Osteocyte (in vitro differentiated cells): ENCODE results near the gene NCK1. TPM values are rescaled to one million over a fixed set of nuclear protein-coding genes. Genes with fewer than 3 reads are reported as not detected.

Source experiments
- DNase-seq: peaks from one replicate; pipeline ENCODE4 v3.0.0; 2021; ENCODE audit warnings: mixed read lengths; ENCODE audit not compliant: unreplicated experiment; ENCODE audit errors: extremely low spot score
- H3K27ac Mint-ChIP-seq: one replicate; pipeline ENCODE4 v1.8.0; 2021; ENCODE audit warnings: mild to moderate bottlenecking, mixed read lengths; ENCODE audit not compliant: unreplicated experiment
- H3K27me3 Mint-ChIP-seq: one replicate; pipeline ENCODE4 v1.8.0; 2021; ENCODE audit warnings: mixed read lengths; ENCODE audit not compliant: unreplicated experiment
- H3K36me3 Mint-ChIP-seq: one replicate; pipeline ENCODE4 v1.8.0; 2021; ENCODE audit warnings: mixed read lengths; ENCODE audit not compliant: unreplicated experiment
- H3K4me1 Mint-ChIP-seq: one replicate; pipeline ENCODE4 v1.8.0; 2021; ENCODE audit warnings: mixed read lengths; ENCODE audit not compliant: unreplicated experiment
- H3K4me3 Mint-ChIP-seq: one replicate; pipeline ENCODE4 v1.8.0; 2021; ENCODE audit warnings: mild to moderate bottlenecking, moderate library complexity, mixed read lengths; ENCODE audit not compliant: unreplicated experiment
- H3K9me3 Mint-ChIP-seq: one replicate; pipeline ENCODE4 v1.8.0; 2021; ENCODE audit warnings: mixed read lengths; ENCODE audit not compliant: unreplicated experiment
- total RNA-seq: library from RNA; stranded (reverse); gene quantifications from 2 replicates; pipeline ENCODE4 v1.2.1, GENCODE V29; 2021
- TF ChIP-seq, protein P1 (sequence below): fragments of 200-600 bp; sonication (generic); IDR thresholded peaks from 2 replicates; pipeline ENCODE4 v1.5.0; 2021; ENCODE audit warnings: antibody characterized with exemption, mild to moderate bottlenecking, moderate library complexity

Gene NCK1
- total RNA-seq, 1 donor from 2014 or later: 38.6 TPM

DNA sequence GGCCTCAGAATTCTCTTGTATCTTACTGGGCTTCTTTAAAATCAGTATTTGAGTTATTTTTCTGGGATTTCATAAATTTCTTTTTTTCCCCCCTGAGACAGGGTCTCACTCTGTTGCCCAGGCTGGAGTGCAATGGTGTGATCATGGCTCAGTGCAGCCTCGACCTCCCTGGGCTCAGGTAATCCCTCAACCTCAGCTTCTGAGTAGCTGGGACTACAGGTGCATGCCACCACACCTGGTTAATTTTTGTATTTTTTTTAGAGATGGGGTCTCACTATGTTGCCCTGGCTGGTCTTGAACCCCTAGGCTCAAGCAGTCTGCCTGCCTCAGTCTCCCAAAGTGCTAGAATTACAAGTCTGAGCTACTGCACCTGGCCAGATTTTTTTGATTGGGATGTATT lies 43.5 kb downstream of the NCK1 start:
- peaks cover 11% of the 10 kb centered on the region for H3K36me3 Mint-ChIP-seq
- H3K4me1 Mint-ChIP-seq: peaks cover 15% of the 10 kb centered on the region
- no peaks in the 10 kb centered on the region for H3K27me3 Mint-ChIP-seq
- DNase-seq: no peak
- peaks cover 13% of the 10 kb centered on the region for H3K9me3 Mint-ChIP-seq
- no peak overlapping the region for H3K4me3 Mint-ChIP-seq
- no peak overlapping the region for H3K27ac Mint-ChIP-seq
- TF ChIP-seq, protein P1, sequence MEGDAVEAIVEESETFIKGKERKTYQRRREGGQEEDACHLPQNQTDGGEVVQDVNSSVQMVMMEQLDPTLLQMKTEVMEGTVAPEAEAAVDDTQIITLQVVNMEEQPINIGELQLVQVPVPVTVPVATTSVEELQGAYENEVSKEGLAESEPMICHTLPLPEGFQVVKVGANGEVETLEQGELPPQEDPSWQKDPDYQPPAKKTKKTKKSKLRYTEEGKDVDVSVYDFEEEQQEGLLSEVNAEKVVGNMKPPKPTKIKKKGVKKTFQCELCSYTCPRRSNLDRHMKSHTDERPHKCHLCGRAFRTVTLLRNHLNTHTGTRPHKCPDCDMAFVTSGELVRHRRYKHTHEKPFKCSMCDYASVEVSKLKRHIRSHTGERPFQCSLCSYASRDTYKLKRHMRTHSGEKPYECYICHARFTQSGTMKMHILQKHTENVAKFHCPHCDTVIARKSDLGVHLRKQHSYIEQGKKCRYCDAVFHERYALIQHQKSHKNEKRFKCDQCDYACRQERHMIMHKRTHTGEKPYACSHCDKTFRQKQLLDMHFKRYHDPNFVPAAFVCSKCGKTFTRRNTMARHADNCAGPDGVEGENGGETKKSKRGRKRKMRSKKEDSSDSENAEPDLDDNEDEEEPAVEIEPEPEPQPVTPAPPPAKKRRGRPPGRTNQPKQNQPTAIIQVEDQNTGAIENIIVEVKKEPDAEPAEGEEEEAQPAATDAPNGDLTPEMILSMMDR: no peak

DNA sequence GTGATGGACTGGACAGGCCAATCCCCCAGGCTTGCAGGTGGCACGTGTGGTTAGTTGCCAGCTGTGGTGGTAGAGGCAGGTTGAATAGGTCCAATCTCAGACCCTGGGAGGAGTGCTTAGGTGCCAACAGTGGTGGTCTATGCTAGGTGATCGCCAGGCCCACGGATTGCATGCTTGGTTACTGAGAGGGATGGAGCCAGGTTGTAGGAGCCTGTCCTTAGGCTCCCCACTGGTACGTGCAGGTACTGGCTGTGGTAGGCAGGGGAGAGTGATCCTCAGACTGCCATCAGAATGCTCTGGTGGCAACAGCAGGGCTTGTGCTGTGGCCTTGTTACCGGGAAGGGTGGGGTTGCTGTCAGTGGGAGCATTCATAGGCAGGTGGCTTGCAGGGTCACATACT lies 44.7 kb downstream of the NCK1 start:
- TF ChIP-seq, protein P1: no peak
- no peaks in the 10 kb centered on the region for H3K27me3 Mint-ChIP-seq
- no peak for DNase-seq
- H3K4me1 Mint-ChIP-seq: peaks cover 10% of the 10 kb centered on the region
- H3K36me3 Mint-ChIP-seq: peaks cover 9% of the 10 kb centered on the region
- H3K27ac Mint-ChIP-seq: no peak overlapping the region
- H3K9me3 Mint-ChIP-seq: peaks cover 13% of the 10 kb centered on the region
- H3K4me3 Mint-ChIP-seq: no peak overlapping the region

DNA sequence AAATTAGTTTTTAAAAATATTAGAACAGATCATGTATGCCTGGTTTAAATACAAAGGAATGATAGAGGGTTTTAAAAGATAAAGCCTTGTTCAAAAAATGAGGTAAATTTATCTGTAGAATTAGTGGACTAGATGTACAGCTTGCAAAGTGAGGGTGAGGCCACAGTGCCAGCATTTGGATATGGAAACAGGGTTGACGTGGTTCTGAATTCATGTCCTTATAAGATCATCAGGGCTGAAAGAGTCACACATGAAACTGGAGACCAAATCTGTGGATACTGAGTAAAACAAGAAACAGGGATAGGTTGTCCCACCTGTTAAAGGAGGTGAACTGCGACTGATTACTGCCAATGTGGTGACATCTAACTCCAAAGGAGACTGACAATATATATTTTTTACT lies 46.3 kb downstream of the NCK1 start:
- H3K27me3 Mint-ChIP-seq: no peaks in the 10 kb centered on the region
- TF ChIP-seq, protein P1: no peak
- H3K36me3 Mint-ChIP-seq: peaks cover 16% of the 10 kb centered on the region
- peaks cover 1% of the 10 kb centered on the region for H3K4me1 Mint-ChIP-seq
- H3K9me3 Mint-ChIP-seq: peaks cover 14% of the 10 kb centered on the region
- no peak overlapping the region for H3K4me3 Mint-ChIP-seq
- no peak overlapping the region for H3K27ac Mint-ChIP-seq
- DNase-seq: no peak

DNA sequence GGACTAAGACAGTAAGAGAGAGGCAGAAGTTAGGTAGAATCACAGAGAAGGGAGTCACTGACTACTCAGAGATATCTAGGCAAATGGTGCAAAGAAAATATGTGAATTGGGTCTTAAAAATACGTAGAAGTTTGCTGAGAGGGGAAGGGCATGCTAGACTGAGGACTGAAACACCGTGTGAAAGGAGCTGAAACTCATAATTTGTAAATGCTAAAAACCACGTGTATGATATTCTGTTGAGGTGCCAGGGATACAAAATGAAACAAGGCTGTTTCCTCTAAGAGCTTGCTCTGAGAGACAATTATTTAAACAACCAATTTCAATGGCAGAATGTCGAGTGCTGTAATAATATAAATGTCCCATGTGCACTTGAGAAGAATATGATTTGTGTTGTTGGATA lies 47.2 kb downstream of the NCK1 start:
- Mint-ChIP-seq H3K27ac (peak overlapping the region; percentile 1), H3K4me1 (peaks cover 3% of the 10 kb centered on the region), H3K36me3 (peaks cover 15% of the 10 kb centered on the region), H3K4me3 (no peak overlapping the region), H3K27me3 (no peaks in the 10 kb centered on the region), H3K9me3 (peaks cover 10% of the 10 kb centered on the region)
- TF ChIP-seq, protein P1: no peak
- DNase-seq: no peak

DNA sequence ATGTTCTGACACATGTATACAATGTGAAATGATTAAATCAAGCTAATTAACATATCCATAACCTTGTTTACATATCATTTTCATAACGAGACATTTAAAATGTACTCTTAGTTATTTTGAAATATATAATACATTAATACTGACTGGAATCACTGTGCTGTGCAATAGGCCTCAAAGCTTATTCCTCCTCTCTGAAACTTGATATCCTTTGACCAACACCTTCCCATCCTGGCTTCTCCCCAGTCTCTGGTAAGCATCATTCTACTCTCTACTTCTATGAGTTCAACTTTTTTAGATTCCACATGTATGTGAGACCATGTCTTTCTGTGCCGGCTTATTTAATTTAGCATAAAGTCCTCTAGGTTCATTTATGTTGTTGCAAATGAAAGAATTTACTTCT lies 48.7 kb downstream of the NCK1 start:
- no peak overlapping the region for H3K4me3 Mint-ChIP-seq
- H3K9me3 Mint-ChIP-seq: peaks cover 16% of the 10 kb centered on the region
- H3K27ac Mint-ChIP-seq: no peak overlapping the region
- H3K36me3 Mint-ChIP-seq: peaks cover 17% of the 10 kb centered on the region
- H3K27me3 Mint-ChIP-seq: no peaks in the 10 kb centered on the region
- TF ChIP-seq, protein P1: no peak
- peaks cover 5% of the 10 kb centered on the region for H3K4me1 Mint-ChIP-seq
- DNase-seq: no peak
